ENCODE results near the gene ALOX5AP. TPM values are rescaled to one million over a fixed set of nuclear protein-coding genes. Genes with fewer than 3 reads are reported as not detected.
"Not testable (repeated sequence)": the region's sequence is repeated elsewhere in the genome, so short reads cannot be mapped to it uniquely, and the experiment has no call there.

Gene ALOX5AP
- polyA plus RNA-seq, 6 donors from 2014 or later: 312 to 603 (median 416) TPM

DNA sequence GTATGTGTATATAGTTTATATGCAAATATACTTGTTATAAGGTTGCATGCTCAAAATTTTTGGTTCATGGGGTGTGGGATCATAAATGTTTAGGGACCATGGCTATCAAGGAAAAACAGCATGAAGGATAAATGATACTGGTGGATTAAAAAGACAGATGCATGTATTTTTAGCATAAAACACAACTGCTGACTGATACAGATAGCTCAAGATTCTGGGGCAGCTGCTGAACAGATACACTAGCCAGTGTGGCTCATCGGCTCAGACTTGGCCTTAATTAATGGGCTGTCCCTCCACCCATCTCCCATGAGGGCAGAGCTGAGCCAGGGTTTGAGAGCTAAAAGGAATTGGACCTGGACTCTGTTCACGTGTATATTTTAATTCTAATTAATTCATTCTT lies 11.4 kb downstream of the ALOX5AP start:
- peaks cover 26 to 40% (median 32%) of the 10 kb centered on the region in 3 donors for H3K4me1 Mint-ChIP-seq
- ATAC-seq (ENCODE audit: low read depth in 2 of 2) (no peak), DNase-seq (no peak)
- peaks cover 35 to 36% of the 10 kb centered on the region in 2 donors for H3K36me3 Mint-ChIP-seq
- no peaks in the 10 kb centered on the region for H3K9me3 Mint-ChIP-seq
- H3K4me3 Mint-ChIP-seq: peak overlapping the region in 1 of 8 donors; percentile 20
- H3K27ac Mint-ChIP-seq: no peak overlapping the region
- no peaks in the 10 kb centered on the region for H3K27me3 Mint-ChIP-seq

DNA sequence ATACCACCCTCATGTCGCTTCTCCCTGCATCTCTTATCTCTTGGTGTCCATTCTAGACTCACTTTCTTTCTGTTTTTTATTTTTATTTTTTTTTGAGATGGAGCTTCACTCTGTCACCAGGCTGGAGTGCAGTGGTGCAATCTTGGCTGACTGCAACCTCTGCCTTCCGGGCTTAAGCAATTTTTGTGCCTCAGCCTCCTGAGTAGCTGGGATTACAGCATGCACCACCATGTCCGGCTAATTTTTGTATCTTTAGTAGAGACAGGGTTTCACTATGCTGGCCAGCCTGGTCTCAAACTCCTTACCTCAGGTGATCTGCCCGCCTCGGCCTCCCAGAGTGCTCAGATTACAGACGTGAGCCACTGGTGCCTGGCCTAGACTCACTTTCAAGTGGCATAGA lies 12.5 kb downstream of the ALOX5AP start:
- Mint-ChIP-seq H3K36me3 (peaks cover 35 to 38% of the 10 kb centered on the region in 2 donors), H3K27ac (peak overlapping the region in 1 of 6 donors; percentile 76), H3K4me1 (peaks cover 23 to 32% (median 30%) of the 10 kb centered on the region in 3 donors)
- H3K9me3 Mint-ChIP-seq; ATAC-seq (ENCODE audit: low read depth in 2 of 2); DNase-seq; H3K27me3 Mint-ChIP-seq; H3K4me3 Mint-ChIP-seq: not testable (repeated sequence)

DNA sequence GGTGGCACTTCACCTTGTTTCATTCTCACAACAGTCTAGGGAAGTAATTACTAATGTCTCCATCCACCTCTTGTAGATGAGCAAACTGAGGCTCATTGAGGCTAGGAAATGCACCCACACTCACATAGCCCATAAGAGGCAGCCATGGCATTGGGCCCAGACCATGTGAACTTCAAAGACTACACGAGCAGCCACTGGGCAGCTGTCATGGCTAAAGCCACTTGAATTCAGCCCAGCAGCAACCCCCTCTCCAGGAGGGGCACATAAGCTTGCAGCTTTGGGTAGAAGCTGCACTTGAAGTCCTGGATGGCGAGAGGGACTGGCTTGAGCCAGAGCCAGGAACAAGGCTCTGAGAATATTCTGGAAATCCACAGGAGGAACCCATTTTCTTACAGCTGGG lies 13.4 kb downstream of the ALOX5AP start:
- H3K4me3 Mint-ChIP-seq: no peak overlapping the region

GRCh38 chr13:30750036-30750435 lies 14.7 kb downstream of the ALOX5AP start:
- ATAC-seq (ENCODE audit: low read depth in 2 of 2): no peak
- Mint-ChIP-seq H3K4me3 (no peak overlapping the region), H3K27me3 (no peaks in the 10 kb centered on the region), H3K27ac (peak overlapping the region in 1 of 6 donors; percentile 38), H3K36me3 (peaks cover 30 to 35% of the 10 kb centered on the region in 2 donors), H3K4me1 (peaks cover 6 to 12% (median 11%) of the 10 kb centered on the region in 3 donors), H3K9me3 (no peaks in the 10 kb centered on the region)
- no peak for DNase-seq

More for the DNA sequence above, 13.4 kb downstream of the ALOX5AP start:
- Mint-ChIP-seq H3K27ac (no peak overlapping the region), H3K27me3 (no peaks in the 10 kb centered on the region), H3K4me1 (peaks cover 15 to 23% (median 21%) of the 10 kb centered on the region in 3 donors), H3K36me3 (peaks cover 33 to 35% of the 10 kb centered on the region in 2 donors), H3K9me3 (no peaks in the 10 kb centered on the region)
- ATAC-seq (ENCODE audit: low read depth in 2 of 2) (no peak), DNase-seq (no peak)

- DNase-seq: no peak
- ATAC-seq (ENCODE audit: low read depth in 2 of 2): no peak
- peaks cover 0 to 5% (median 2%) of the 10 kb centered on the region in 3 donors for H3K4me1 Mint-ChIP-seq
- H3K36me3 Mint-ChIP-seq: peaks cover 17 to 25% of the 10 kb centered on the region in 2 donors
- H3K27me3 Mint-ChIP-seq: no peaks in the 10 kb centered on the region
- H3K27ac Mint-ChIP-seq: no peak overlapping the region
- H3K4me3 Mint-ChIP-seq: no peak overlapping the region
- no peaks in the 10 kb centered on the region for H3K9me3 Mint-ChIP-seq
These were observed 16.0 kb downstream of the ALOX5AP start for GRCh38 chr13:30751183-30751933.

GRCh38 chr13:30752201-30752797 lies 17.0 kb downstream of the ALOX5AP start:
- ATAC-seq (ENCODE audit: low read depth in 2 of 2): no peak
- Mint-ChIP-seq H3K27ac (no peak overlapping the region), H3K36me3 (peaks cover 21 to 25% of the 10 kb centered on the region in 2 donors), H3K9me3 (no peaks in the 10 kb centered on the region), H3K27me3 (no peaks in the 10 kb centered on the region), H3K4me3 (no peak overlapping the region), H3K4me1 (peaks cover 0 to 5% (median 0%) of the 10 kb centered on the region in 3 donors)
- DNase-seq: no peak

- no peak for ATAC-seq (ENCODE audit: low read depth in 2 of 2)
- H3K27ac Mint-ChIP-seq: peak overlapping the region in 1 of 6 donors; percentile 32
- no peaks in the 10 kb centered on the region for H3K9me3 Mint-ChIP-seq
- H3K4me1 Mint-ChIP-seq: peaks cover 0 to 5% (median 0%) of the 10 kb centered on the region in 3 donors
- no peaks in the 10 kb centered on the region for H3K27me3 Mint-ChIP-seq
- H3K4me3 Mint-ChIP-seq: no peak overlapping the region
- DNase-seq: no peak
- peaks cover 29 to 33% of the 10 kb centered on the region in 2 donors for H3K36me3 Mint-ChIP-seq
These were observed 17.8 kb downstream of the ALOX5AP start for GRCh38 chr13:30753030-30753616.

- Mint-ChIP-seq H3K27me3 (no peaks in the 10 kb centered on the region), H3K9me3 (no peaks in the 10 kb centered on the region), H3K4me1 (no peaks in the 10 kb centered on the region), H3K27ac (peak overlapping the region in 1 of 6 donors; percentile 20), H3K4me3 (no peak overlapping the region), H3K36me3 (peaks cover 27 to 35% of the 10 kb centered on the region in 2 donors)
- DNase-seq (no peak), ATAC-seq (ENCODE audit: low read depth in 2 of 2) (no peak)
These were observed 20.3 kb downstream of the ALOX5AP start for GRCh38 chr13:30755678-30756077.

DNA sequence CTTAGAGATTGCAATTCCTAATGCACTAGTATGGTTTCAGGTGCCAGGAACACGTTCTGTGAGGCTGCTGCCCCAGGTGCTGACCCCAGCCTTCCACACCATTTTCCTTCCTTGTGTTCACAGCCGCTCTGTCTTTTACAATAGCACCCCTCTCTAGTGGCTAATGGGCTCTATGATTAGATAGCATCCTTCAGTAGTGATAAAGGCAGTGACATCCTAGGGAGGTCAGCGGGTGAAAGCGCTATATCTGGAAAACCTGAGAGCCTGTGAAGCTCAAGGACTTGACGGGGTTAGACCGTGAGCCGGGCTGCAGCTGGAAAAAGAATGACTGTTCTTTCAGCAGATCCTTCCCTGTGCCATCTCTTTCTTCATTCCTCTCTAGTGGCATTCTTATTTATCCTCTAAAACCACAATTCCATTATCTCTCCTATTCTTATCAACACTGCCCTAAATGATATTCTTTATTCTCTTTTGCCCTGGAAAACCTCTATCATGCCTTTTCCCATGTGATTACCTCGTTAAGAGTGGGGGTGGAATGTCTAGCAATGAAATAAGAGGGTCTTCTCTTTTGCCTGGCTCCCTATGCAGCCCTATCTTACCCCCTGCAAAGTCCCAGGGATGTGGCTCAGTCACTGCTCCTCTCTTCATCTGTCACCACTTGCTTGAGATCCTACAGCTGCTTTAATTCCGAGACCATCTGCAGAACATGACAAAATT lies 21.8 kb downstream of the ALOX5AP start:
- peak overlapping the region in 2 of 6 donors; percentile 40 to 44 for H3K27ac Mint-ChIP-seq
- no peaks in the 10 kb centered on the region for H3K4me1 Mint-ChIP-seq
- H3K36me3 Mint-ChIP-seq: peaks cover 31 to 41% of the 10 kb centered on the region in 2 donors
- H3K27me3 Mint-ChIP-seq: no peaks in the 10 kb centered on the region
- no peak for ATAC-seq (ENCODE audit: low read depth in 2 of 2)
- H3K4me3 Mint-ChIP-seq: no peak overlapping the region
- H3K9me3 Mint-ChIP-seq: no peaks in the 10 kb centered on the region
- no peak for DNase-seq

GRCh38 chr13:30759748-30760147 lies 24.4 kb downstream of the ALOX5AP start:
- no peak for ATAC-seq (ENCODE audit: low read depth in 2 of 2)
- H3K9me3 Mint-ChIP-seq: no peaks in the 10 kb centered on the region
- no peak overlapping the region for H3K4me3 Mint-ChIP-seq
- DNase-seq: no peak
- H3K36me3 Mint-ChIP-seq: peaks cover 40 to 50% of the 10 kb centered on the region in 2 donors
- peak overlapping the region in 1 of 6 donors; percentile 21 for H3K27ac Mint-ChIP-seq
- no peaks in the 10 kb centered on the region for H3K27me3 Mint-ChIP-seq
- no peaks in the 10 kb centered on the region for H3K4me1 Mint-ChIP-seq

DNA sequence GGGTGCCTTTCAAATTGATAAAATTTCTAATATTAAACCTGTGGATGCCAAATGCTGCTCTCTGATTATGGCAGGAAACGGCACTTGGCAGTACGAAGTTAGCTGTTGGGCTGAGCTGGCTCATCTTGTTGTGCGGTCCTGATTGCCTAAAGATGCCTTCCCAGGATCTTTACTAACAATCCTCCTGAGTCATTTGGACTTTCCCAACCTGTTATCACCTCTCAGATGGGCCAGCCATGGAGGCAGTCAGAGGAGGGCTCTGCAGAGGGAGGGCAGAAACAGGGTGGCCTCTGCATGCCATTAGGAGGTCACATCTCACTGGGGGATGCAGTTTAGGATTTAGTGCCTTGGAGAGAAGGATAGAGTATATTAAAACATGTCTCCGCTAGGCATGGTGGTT lies 27.3 kb downstream of the ALOX5AP start:
- no peak overlapping the region for H3K4me3 Mint-ChIP-seq
- DNase-seq: no peak
- no peaks in the 10 kb centered on the region for H3K27me3 Mint-ChIP-seq
- H3K27ac Mint-ChIP-seq: peak overlapping the region in 2 of 6 donors; percentile 53 to 76
- H3K9me3 Mint-ChIP-seq: no peaks in the 10 kb centered on the region
- peaks cover 0 to 14% (median 14%) of the 10 kb centered on the region in 3 donors for H3K4me1 Mint-ChIP-seq
- peaks cover 38 to 50% of the 10 kb centered on the region in 2 donors for H3K36me3 Mint-ChIP-seq
- no peak for ATAC-seq (ENCODE audit: low read depth in 2 of 2)

DNA sequence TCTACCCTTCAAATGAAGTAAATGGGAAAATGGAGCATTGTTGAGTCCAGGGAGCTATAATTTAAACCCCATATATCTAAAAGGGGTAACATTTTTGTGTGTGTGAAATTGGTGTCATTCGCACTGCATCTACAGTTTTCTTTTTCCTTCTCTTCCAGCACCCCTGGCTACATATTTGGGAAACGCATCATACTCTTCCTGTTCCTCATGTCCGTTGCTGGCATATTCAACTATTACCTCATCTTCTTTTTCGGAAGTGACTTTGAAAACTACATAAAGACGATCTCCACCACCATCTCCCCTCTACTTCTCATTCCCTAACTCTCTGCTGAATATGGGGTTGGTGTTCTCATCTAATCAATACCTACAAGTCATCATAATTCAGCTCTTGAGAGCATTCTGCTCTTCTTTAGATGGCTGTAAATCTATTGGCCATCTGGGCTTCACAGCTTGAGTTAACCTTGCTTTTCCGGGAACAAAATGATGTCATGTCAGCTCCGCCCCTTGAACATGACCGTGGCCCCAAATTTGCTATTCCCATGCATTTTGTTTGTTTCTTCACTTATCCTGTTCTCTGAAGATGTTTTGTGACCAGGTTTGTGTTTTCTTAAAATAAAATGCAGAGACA lies 28.6 kb downstream of the ALOX5AP start:
- peaks cover 28 to 42% of the 10 kb centered on the region in 2 donors for H3K36me3 Mint-ChIP-seq
- H3K9me3 Mint-ChIP-seq: no peaks in the 10 kb centered on the region
- H3K27ac Mint-ChIP-seq: no peak overlapping the region
- H3K27me3 Mint-ChIP-seq: no peaks in the 10 kb centered on the region
- H3K4me3 Mint-ChIP-seq: no peak overlapping the region
- ATAC-seq (ENCODE audit: low read depth in 2 of 2) (no peak), DNase-seq (no peak)
- peaks cover under 1 to 14% (median 14%) of the 10 kb centered on the region in 3 donors for H3K4me1 Mint-ChIP-seq

GRCh38 chr13:30766231-30766630 lies 30.9 kb downstream of the ALOX5AP start:
- H3K27me3 Mint-ChIP-seq: no peaks in the 10 kb centered on the region
- H3K4me1 Mint-ChIP-seq: peaks cover 4 to 14% (median 14%) of the 10 kb centered on the region in 3 donors
- ATAC-seq (ENCODE audit: low read depth in 2 of 2): no peak
- H3K27ac Mint-ChIP-seq: peak overlapping the region in 2 of 6 donors; percentile 8 to 52
- no peak for DNase-seq
- peaks cover 26 to 48% of the 10 kb centered on the region in 2 donors for H3K36me3 Mint-ChIP-seq
- H3K4me3 Mint-ChIP-seq: no peak overlapping the region
- H3K9me3 Mint-ChIP-seq: no peaks in the 10 kb centered on the region

Measured in naive B cell (primary cell).